GM12875 (cell line): Measurements from ENCODE around the gene DDI2.
"Not testable (repeated sequence)": the region's sequence is repeated elsewhere in the genome, so short reads cannot be mapped to it uniquely, and the experiment has no call there.

Experiments
- H3K4me3 ChIP-seq: one replicate; pipeline ENCODE4 v1.5.1; 2011; ENCODE audit warnings: low read depth, low read length, control low read depth
- CTCF ChIP-seq: IDR thresholded peaks from 2 replicates; pipeline ENCODE4 v1.5.1; 2011; ENCODE audit warnings: low read depth, mild to moderate bottlenecking, control low read depth, inconsistent platforms, low read length, moderate library complexity, borderline replicate concordance; ENCODE audit not compliant: insufficient read depth

The DDI2 gene

GRCh38 chr1:15639262-15639661 is 22.0 kb downstream of the DDI2 start:
- H3K4me3 ChIP-seq, result no peak overlapping the region
- TF ChIP-seq CTCF, result no peak

GRCh38 chr1:15639931-15640330 is 22.7 kb downstream of the DDI2 start:
- no peak for TF ChIP-seq CTCF
- H3K4me3 ChIP-seq, result no peak overlapping the region

GRCh38 chr1:15640667-15641066 is 23.4 kb downstream of the DDI2 start:
- no peak for TF ChIP-seq CTCF
- no peak overlapping the region for H3K4me3 ChIP-seq

GRCh38 chr1:15649937-15650336 is 32.7 kb downstream of the DDI2 start:
- TF ChIP-seq CTCF, result no peak
- no peak overlapping the region for H3K4me3 ChIP-seq

GRCh38 chr1:15650433-15650832 is 33.2 kb downstream of the DDI2 start:
- no peak overlapping the region for H3K4me3 ChIP-seq
- no peak for TF ChIP-seq CTCF

GRCh38 chr1:15652130-15652529 is 34.9 kb downstream of the DDI2 start:
- not testable (repeated sequence) for H3K4me3 ChIP-seq

GRCh38 chr1:15654091-15654690 is 36.9 kb downstream of the DDI2 start:
- TF ChIP-seq CTCF, result no peak

GRCh38 chr1:15656464-15656863 is 39.2 kb downstream of the DDI2 start:
- no peak overlapping the region for H3K4me3 ChIP-seq
- no peak for TF ChIP-seq CTCF

More at GRCh38 chr1:15654091-15654690, 36.9 kb downstream of the DDI2 start:
- H3K4me3 ChIP-seq, result no peak overlapping the region
